Measurements from ENCODE around the gene FRMD6.

Gene FRMD6

DNA sequence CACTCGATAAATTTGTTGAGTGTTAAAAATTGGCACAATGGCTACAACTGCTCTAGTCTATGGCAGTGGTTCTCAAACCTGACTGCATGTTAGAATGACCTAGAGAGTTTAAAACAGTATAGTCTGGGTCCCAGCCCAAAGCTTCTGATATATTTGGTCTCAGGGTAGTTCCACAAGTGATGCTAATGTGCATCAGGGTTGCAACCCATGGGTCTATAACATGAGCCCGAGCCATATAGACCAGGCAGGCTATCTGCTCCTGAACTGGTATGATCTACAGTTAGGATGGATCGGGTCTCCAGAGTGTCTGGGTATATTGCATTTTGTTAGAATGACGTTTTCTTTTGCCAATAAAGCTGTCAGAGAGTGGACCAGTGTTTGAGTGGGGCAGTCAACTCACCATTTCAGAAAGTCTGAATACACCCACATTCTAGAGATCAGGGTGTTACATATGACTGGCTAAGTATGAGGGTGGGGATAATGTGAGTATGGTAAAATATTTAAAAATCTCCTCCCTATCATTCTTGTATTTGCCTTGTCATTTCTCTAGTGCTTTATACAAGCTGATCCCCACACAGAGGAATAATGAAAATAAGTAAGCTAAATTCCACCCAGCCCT is 80.9 kb downstream of the FRMD6 start:
- H3K9ac ChIP-seq, result no peak overlapping the region
- no peaks in the 10 kb centered on the region for H3K36me3 ChIP-seq (ENCODE audit: control insufficient read depth, insufficient read depth, low read length)
- no peak overlapping the region for H3K4me3 ChIP-seq (ENCODE audit: low read depth, low read length)
- H3K79me2 ChIP-seq, result no peaks in the 10 kb centered on the region
- no peaks in the 10 kb centered on the region for H3K4me1 ChIP-seq
- no peaks in the 10 kb centered on the region for H3K9me3 ChIP-seq (ENCODE audit: control insufficient read depth, low read length)
- H3K27me3 ChIP-seq (ENCODE audit: control insufficient read depth, insufficient read depth, low read length), result no peaks in the 10 kb centered on the region
- no peak overlapping the region for H2AFZ ChIP-seq
- H3K4me2 ChIP-seq (ENCODE audit: low read length), result no peak overlapping the region
- no peak overlapping the region for H3K27ac ChIP-seq
- TF ChIP-seq CTCF (IDR thresholded peaks at IDR 0.05), result no peak

- H3K9me3 ChIP-seq (ENCODE audit: control insufficient read depth, low read length), result no peaks in the 10 kb centered on the region
- H3K4me1 ChIP-seq, result no peaks in the 10 kb centered on the region
- H3K36me3 ChIP-seq (ENCODE audit: control insufficient read depth, insufficient read depth, low read length), result no peaks in the 10 kb centered on the region
- H3K4me2 ChIP-seq (ENCODE audit: low read length), result no peak overlapping the region
- H3K27me3 ChIP-seq (ENCODE audit: control insufficient read depth, insufficient read depth, low read length), result no peaks in the 10 kb centered on the region
- H3K27ac ChIP-seq, result no peak overlapping the region
- H3K79me2 ChIP-seq, result no peaks in the 10 kb centered on the region
- H3K4me3 ChIP-seq (ENCODE audit: low read depth, low read length), result no peak overlapping the region
- H2AFZ ChIP-seq, result no peak overlapping the region
- TF ChIP-seq CTCF (IDR thresholded peaks at IDR 0.05), result no peak
- no peak overlapping the region for H3K9ac ChIP-seq
These were observed 81.4 kb downstream of the FRMD6 start for GRCh38 chr14:51733147-51733546.

- Histone ChIP-seq H3K9me3 (ENCODE audit: control insufficient read depth, low read length) (no peaks in the 10 kb centered on the region), H3K27ac (no peak overlapping the region), H3K4me3 (ENCODE audit: low read depth, low read length) (no peak overlapping the region), H3K4me1 (no peaks in the 10 kb centered on the region), H3K9ac (no peak overlapping the region), H3K79me2 (no peaks in the 10 kb centered on the region), H3K36me3 (ENCODE audit: control insufficient read depth, insufficient read depth, low read length) (no peaks in the 10 kb centered on the region), H2AFZ (no peak overlapping the region), H3K4me2 (ENCODE audit: low read length) (no peak overlapping the region), H3K27me3 (ENCODE audit: control insufficient read depth, insufficient read depth, low read length) (no peaks in the 10 kb centered on the region)
- no peak for TF ChIP-seq CTCF (IDR thresholded peaks at IDR 0.05)
These were observed 84.1 kb downstream of the FRMD6 start for GRCh38 chr14:51735851-51736250.

GRCh38 chr14:51738754-51739153 is 87.0 kb downstream of the FRMD6 start:
- H3K4me2 ChIP-seq (ENCODE audit: low read length), result no peak overlapping the region
- no peak for TF ChIP-seq CTCF (IDR thresholded peaks at IDR 0.05)
- peak overlapping the region; percentile 4 for H2AFZ ChIP-seq
- H3K9me3 ChIP-seq (ENCODE audit: control insufficient read depth, low read length), result no peaks in the 10 kb centered on the region
- no peaks in the 10 kb centered on the region for H3K36me3 ChIP-seq (ENCODE audit: control insufficient read depth, insufficient read depth, low read length)
- no peak overlapping the region for H3K9ac ChIP-seq
- H3K4me1 ChIP-seq, result no peaks in the 10 kb centered on the region
- H3K4me3 ChIP-seq (ENCODE audit: low read depth, low read length), result no peak overlapping the region
- no peaks in the 10 kb centered on the region for H3K27me3 ChIP-seq (ENCODE audit: control insufficient read depth, insufficient read depth, low read length)
- H3K27ac ChIP-seq, result no peak overlapping the region
- no peaks in the 10 kb centered on the region for H3K79me2 ChIP-seq

DNA sequence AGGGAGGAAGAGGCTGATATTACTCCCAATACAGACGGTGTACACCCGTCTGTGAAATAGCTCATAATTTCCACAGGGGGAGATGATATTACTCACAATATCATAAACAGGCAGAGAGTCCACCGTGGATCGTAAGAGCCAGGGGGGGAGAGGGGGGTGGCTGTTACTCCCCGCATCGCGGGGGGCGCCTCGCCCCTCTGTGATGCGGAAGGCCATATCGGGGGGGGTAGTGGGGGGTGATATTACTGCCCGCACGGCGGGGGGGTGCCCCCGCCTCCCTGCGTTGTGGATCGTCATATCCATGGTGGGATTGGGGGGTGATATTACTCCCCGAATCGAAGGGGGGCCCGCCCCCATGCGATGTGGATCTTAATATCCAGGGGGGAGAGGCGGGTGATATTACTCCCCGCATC is 91.9 kb downstream of the FRMD6 start:
- H3K79me2 ChIP-seq, result no peaks in the 10 kb centered on the region
- no peak overlapping the region for H3K27ac ChIP-seq
- H3K27me3 ChIP-seq (ENCODE audit: control insufficient read depth, insufficient read depth, low read length), result no peaks in the 10 kb centered on the region
- H3K4me1 ChIP-seq, result no peaks in the 10 kb centered on the region
- no peaks in the 10 kb centered on the region for H3K9me3 ChIP-seq (ENCODE audit: control insufficient read depth, low read length)
- H3K9ac ChIP-seq, result no peak overlapping the region
- TF ChIP-seq CTCF (IDR thresholded peaks at IDR 0.05), result no peak
- no peak overlapping the region for H3K4me3 ChIP-seq (ENCODE audit: low read depth, low read length)
- no peak overlapping the region for H2AFZ ChIP-seq
- H3K4me2 ChIP-seq (ENCODE audit: low read length), result no peak overlapping the region
- H3K36me3 ChIP-seq (ENCODE audit: control insufficient read depth, insufficient read depth, low read length), result no peaks in the 10 kb centered on the region

Data from parathyroid adenoma (tissue), 2 donors.